ENCODE data around the gene SGSH.
A peak's percentile ranks its signal among the peaks of the same experiment; 100 is the strongest.

SGSH gene

DNA sequence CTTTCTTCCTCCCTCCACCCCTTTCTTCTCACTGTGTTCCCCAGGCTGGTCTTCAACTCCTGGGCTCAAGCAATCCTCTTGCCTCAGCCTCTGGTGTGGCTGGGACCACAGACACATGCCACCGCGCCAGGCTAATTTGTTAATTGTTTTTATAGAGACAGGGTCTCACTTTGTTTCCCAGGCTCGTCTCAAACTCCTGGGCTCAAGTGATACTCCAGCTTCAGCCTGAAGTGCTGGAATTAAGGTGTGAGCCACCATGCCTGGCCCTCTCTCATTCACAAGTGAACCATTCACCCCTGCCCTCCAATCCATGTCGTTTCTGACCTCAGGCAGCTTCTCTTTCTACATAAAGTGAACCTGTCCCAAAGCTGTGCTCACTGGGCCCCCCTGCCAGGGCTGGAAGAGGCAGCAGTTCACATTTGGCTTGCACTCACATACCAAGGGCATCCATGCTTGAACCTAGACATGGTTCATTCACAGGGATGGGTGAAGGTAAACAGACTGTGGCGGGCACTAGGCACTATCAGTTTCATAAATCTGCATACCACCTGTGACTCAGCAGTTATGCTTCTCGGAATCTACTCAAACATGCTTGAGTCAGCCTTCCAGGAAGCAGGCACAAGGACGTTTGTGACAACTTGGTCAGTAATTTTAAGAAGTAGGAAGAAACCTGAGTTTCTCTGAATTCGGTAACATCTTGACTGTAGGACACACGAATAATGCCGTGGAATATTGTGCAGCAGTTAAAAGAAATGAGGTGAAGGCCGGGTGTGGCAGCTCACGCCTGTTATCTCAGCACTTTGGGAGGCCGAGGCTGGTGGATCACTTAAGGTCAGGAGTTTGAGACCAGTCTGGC, 34.5 kb upstream of the SGSH start:
- H3K27me3 ChIP-seq (ENCODE audit: control insufficient read depth in 2 of 2, insufficient read depth in 2 of 2, low read length in 2 of 2), result no peaks in the 10 kb centered on the region
- peaks cover 12 to 19% of the 10 kb centered on the region in 2 donors for H3K4me1 ChIP-seq (ENCODE audit: control insufficient read depth in 2 of 2, insufficient read depth in 2 of 2, low read length in 2 of 2)
- peak overlapping the region; percentile 52 to 57 for H3K27ac ChIP-seq (ENCODE audit: low read depth in 2 of 2, low read length in 2 of 2)
- no peaks in the 10 kb centered on the region for H3K9me3 ChIP-seq (ENCODE audit: control insufficient read depth in 2 of 2, low read length in 2 of 2)
- no peak overlapping the region for H3K4me3 ChIP-seq (ENCODE audit: low read length in 2 of 2)
- H3K36me3 ChIP-seq (ENCODE audit: control insufficient read depth in 2 of 2, insufficient read depth in 2 of 2, low read length in 2 of 2), result no peaks in the 10 kb centered on the region
- H3K9ac ChIP-seq (ENCODE audit: low read depth in 1 of 2, low read length in 2 of 2), result no peak overlapping the region

DNA sequence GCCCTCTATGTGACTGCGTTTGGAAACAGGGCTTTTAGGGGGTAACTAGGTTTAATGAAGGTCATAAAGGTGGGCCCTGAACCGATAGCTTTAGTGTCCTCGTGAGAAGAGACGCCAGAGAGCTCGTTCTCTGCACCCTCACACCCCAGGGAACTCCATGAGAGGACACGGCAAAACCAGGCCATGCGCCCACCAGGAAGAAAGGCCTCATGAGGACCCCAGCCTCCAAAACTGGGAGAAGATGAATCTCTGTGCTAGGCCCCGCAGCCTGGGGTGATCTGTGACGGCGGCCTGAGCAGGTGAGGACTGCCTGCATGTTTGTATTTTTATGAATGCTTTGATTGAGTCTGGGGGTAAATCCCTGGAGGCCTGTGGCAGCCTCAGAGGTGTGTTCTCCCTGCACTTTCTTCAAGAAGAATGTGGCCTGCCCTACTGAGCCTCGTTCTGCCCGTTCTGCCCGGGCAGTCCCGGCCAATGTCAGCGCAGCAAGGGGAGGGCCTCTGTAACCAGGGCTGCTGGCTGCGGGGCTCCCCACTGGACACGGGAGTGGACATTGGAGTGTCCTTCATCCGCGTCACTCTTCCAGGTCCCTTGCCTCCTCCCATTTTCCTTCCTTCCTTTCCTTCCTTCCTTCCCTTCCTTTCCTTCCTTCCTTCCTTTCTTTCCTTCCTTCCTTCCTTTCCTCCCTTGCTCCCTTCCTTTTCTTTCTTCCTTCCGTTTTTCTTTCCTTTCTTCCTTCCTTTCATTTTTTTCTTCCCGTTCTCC, 33.7 kb upstream of the SGSH start:
- Histone ChIP-seq H3K9ac (ENCODE audit: low read depth in 1 of 2, low read length in 2 of 2) (no peak overlapping the region), H3K4me1 (ENCODE audit: control insufficient read depth in 2 of 2, insufficient read depth in 2 of 2, low read length in 2 of 2) (peaks cover 12 to 18% of the 10 kb centered on the region in 2 donors), H3K27me3 (ENCODE audit: control insufficient read depth in 2 of 2, insufficient read depth in 2 of 2, low read length in 2 of 2) (no peaks in the 10 kb centered on the region), H3K9me3 (ENCODE audit: control insufficient read depth in 2 of 2, low read length in 2 of 2) (no peaks in the 10 kb centered on the region), H3K36me3 (ENCODE audit: control insufficient read depth in 2 of 2, insufficient read depth in 2 of 2, low read length in 2 of 2) (no peaks in the 10 kb centered on the region), H3K4me3 (ENCODE audit: low read length in 2 of 2) (no peak overlapping the region), H3K27ac (ENCODE audit: low read depth in 2 of 2, low read length in 2 of 2) (peak overlapping the region in 1 of 2 donors; percentile 52)

GRCh38 chr17:80252871-80253270, 32.7 kb upstream of the SGSH start:
- no peak overlapping the region for H3K27ac ChIP-seq (ENCODE audit: low read depth in 2 of 2, low read length in 2 of 2)
- H3K9me3 ChIP-seq (ENCODE audit: control insufficient read depth in 2 of 2, low read length in 2 of 2), result no peaks in the 10 kb centered on the region
- H3K4me3 ChIP-seq (ENCODE audit: low read length in 2 of 2), result no peak overlapping the region
- H3K36me3 ChIP-seq (ENCODE audit: control insufficient read depth in 2 of 2, insufficient read depth in 2 of 2, low read length in 2 of 2), result peaks cover 0 to 2% of the 10 kb centered on the region in 2 donors
- H3K4me1 ChIP-seq (ENCODE audit: control insufficient read depth in 2 of 2, insufficient read depth in 2 of 2, low read length in 2 of 2), result peaks cover 12% of the 10 kb centered on the region in 2 donors
- no peaks in the 10 kb centered on the region for H3K27me3 ChIP-seq (ENCODE audit: control insufficient read depth in 2 of 2, insufficient read depth in 2 of 2, low read length in 2 of 2)
- no peak overlapping the region for H3K9ac ChIP-seq (ENCODE audit: low read depth in 1 of 2, low read length in 2 of 2)

GRCh38 chr17:80251966-80252365, 31.8 kb upstream of the SGSH start:
- peaks cover 0 to 2% of the 10 kb centered on the region in 2 donors for H3K36me3 ChIP-seq (ENCODE audit: control insufficient read depth in 2 of 2, insufficient read depth in 2 of 2, low read length in 2 of 2)
- no peaks in the 10 kb centered on the region for H3K9me3 ChIP-seq (ENCODE audit: control insufficient read depth in 2 of 2, low read length in 2 of 2)
- no peak overlapping the region for H3K27ac ChIP-seq (ENCODE audit: low read depth in 2 of 2, low read length in 2 of 2)
- no peak overlapping the region for H3K4me3 ChIP-seq (ENCODE audit: low read length in 2 of 2)
- no peaks in the 10 kb centered on the region for H3K27me3 ChIP-seq (ENCODE audit: control insufficient read depth in 2 of 2, insufficient read depth in 2 of 2, low read length in 2 of 2)
- peaks cover 6 to 8% of the 10 kb centered on the region in 2 donors for H3K4me1 ChIP-seq (ENCODE audit: control insufficient read depth in 2 of 2, insufficient read depth in 2 of 2, low read length in 2 of 2)
- H3K9ac ChIP-seq (ENCODE audit: low read depth in 1 of 2, low read length in 2 of 2), result no peak overlapping the region

- no peak overlapping the region for H3K4me3 ChIP-seq (ENCODE audit: low read length in 2 of 2)
- H3K27me3 ChIP-seq (ENCODE audit: control insufficient read depth in 2 of 2, insufficient read depth in 2 of 2, low read length in 2 of 2), result no peaks in the 10 kb centered on the region
- no peak overlapping the region for H3K27ac ChIP-seq (ENCODE audit: low read depth in 2 of 2, low read length in 2 of 2)
- H3K4me1 ChIP-seq (ENCODE audit: control insufficient read depth in 2 of 2, insufficient read depth in 2 of 2, low read length in 2 of 2), result no peaks in the 10 kb centered on the region
- H3K9me3 ChIP-seq (ENCODE audit: control insufficient read depth in 2 of 2, low read length in 2 of 2), result no peaks in the 10 kb centered on the region
- H3K9ac ChIP-seq (ENCODE audit: low read depth in 1 of 2, low read length in 2 of 2), result no peak overlapping the region
- H3K36me3 ChIP-seq (ENCODE audit: control insufficient read depth in 2 of 2, insufficient read depth in 2 of 2, low read length in 2 of 2), result peaks cover 3 to 5% of the 10 kb centered on the region in 2 donors
Measured at GRCh38 chr17:80248894-80249710, 29.0 kb upstream of the SGSH start.

GRCh38 chr17:80248001-80248893, 28.1 kb upstream of the SGSH start:
- H3K9me3 ChIP-seq (ENCODE audit: control insufficient read depth in 2 of 2, low read length in 2 of 2), result no peaks in the 10 kb centered on the region
- H3K27me3 ChIP-seq (ENCODE audit: control insufficient read depth in 2 of 2, insufficient read depth in 2 of 2, low read length in 2 of 2), result no peaks in the 10 kb centered on the region
- no peak overlapping the region for H3K27ac ChIP-seq (ENCODE audit: low read depth in 2 of 2, low read length in 2 of 2)
- H3K4me3 ChIP-seq (ENCODE audit: low read length in 2 of 2), result no peak overlapping the region
- H3K9ac ChIP-seq (ENCODE audit: low read depth in 1 of 2, low read length in 2 of 2), result no peak overlapping the region
- peaks cover 3 to 5% of the 10 kb centered on the region in 2 donors for H3K36me3 ChIP-seq (ENCODE audit: control insufficient read depth in 2 of 2, insufficient read depth in 2 of 2, low read length in 2 of 2)
- no peaks in the 10 kb centered on the region for H3K4me1 ChIP-seq (ENCODE audit: control insufficient read depth in 2 of 2, insufficient read depth in 2 of 2, low read length in 2 of 2)

DNA sequence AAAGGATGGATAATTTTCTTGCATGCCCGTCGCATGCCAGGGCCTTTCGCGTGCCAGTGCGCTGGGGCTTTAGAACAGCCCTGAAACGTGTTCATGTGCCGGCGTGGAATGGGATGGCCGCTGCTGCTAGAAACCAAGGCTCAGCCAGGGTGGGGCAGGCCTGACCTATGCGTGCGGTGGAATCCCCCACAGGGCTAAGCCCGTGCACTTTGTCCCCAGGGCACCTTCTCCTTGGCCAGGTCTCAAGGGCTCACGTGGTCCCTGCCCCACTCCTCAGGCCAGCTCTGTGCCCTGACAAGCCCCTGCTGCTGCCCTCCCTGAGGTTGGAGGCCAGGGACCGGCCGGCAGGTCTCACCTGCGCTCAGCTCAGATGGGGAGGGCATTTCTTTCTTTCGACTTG, 27.4 kb upstream of the SGSH start:
- Histone ChIP-seq H3K4me1 (ENCODE audit: control insufficient read depth in 2 of 2, insufficient read depth in 2 of 2, low read length in 2 of 2) (no peaks in the 10 kb centered on the region), H3K4me3 (ENCODE audit: low read length in 2 of 2) (no peak overlapping the region), H3K27ac (ENCODE audit: low read depth in 2 of 2, low read length in 2 of 2) (no peak overlapping the region), H3K9ac (ENCODE audit: low read depth in 1 of 2, low read length in 2 of 2) (no peak overlapping the region), H3K9me3 (ENCODE audit: control insufficient read depth in 2 of 2, low read length in 2 of 2) (no peaks in the 10 kb centered on the region), H3K36me3 (ENCODE audit: control insufficient read depth in 2 of 2, insufficient read depth in 2 of 2, low read length in 2 of 2) (peaks cover 3 to 5% of the 10 kb centered on the region in 2 donors), H3K27me3 (ENCODE audit: control insufficient read depth in 2 of 2, insufficient read depth in 2 of 2, low read length in 2 of 2) (no peaks in the 10 kb centered on the region)

- Histone ChIP-seq H3K36me3 (ENCODE audit: control insufficient read depth in 2 of 2, insufficient read depth in 2 of 2, low read length in 2 of 2) (peaks cover 3 to 10% of the 10 kb centered on the region in 2 donors), H3K27ac (ENCODE audit: low read depth in 2 of 2, low read length in 2 of 2) (no peak overlapping the region), H3K9me3 (ENCODE audit: control insufficient read depth in 2 of 2, low read length in 2 of 2) (no peaks in the 10 kb centered on the region), H3K4me3 (ENCODE audit: low read length in 2 of 2) (no peak overlapping the region), H3K4me1 (ENCODE audit: control insufficient read depth in 2 of 2, insufficient read depth in 2 of 2, low read length in 2 of 2) (no peaks in the 10 kb centered on the region), H3K27me3 (ENCODE audit: control insufficient read depth in 2 of 2, insufficient read depth in 2 of 2, low read length in 2 of 2) (no peaks in the 10 kb centered on the region), H3K9ac (ENCODE audit: low read depth in 1 of 2, low read length in 2 of 2) (no peak overlapping the region)
Measured at GRCh38 chr17:80246726-80247125, 26.6 kb upstream of the SGSH start.

DNA sequence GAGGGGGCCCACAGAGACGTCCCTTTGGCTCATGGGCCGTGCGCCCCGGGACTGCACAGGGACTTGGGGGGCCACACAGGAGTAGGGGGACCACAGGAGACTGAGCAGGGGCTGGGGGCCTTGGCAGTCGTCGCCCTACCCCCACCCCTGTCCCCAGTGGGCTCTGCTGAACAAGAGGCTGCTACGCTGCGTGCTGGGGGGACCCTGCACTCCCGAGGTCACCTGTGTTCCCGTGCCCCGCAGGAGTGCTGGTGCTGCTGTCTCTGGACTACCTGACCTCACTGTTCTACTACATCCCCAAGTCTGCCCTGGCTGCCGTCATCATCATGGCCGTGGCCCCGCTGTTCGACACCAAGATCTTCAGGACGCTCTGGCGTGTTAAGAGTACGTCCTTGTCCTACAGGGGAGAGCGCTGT, 26.1 kb upstream of the SGSH start:
- H3K4me3 ChIP-seq (ENCODE audit: low read length in 2 of 2), result no peak overlapping the region
- no peak overlapping the region for H3K27ac ChIP-seq (ENCODE audit: low read depth in 2 of 2, low read length in 2 of 2)
- no peaks in the 10 kb centered on the region for H3K4me1 ChIP-seq (ENCODE audit: control insufficient read depth in 2 of 2, insufficient read depth in 2 of 2, low read length in 2 of 2)
- no peak overlapping the region for H3K9ac ChIP-seq (ENCODE audit: low read depth in 1 of 2, low read length in 2 of 2)
- peaks cover 3 to 10% of the 10 kb centered on the region in 2 donors for H3K36me3 ChIP-seq (ENCODE audit: control insufficient read depth in 2 of 2, insufficient read depth in 2 of 2, low read length in 2 of 2)
- no peaks in the 10 kb centered on the region for H3K9me3 ChIP-seq (ENCODE audit: control insufficient read depth in 2 of 2, low read length in 2 of 2)
- no peaks in the 10 kb centered on the region for H3K27me3 ChIP-seq (ENCODE audit: control insufficient read depth in 2 of 2, insufficient read depth in 2 of 2, low read length in 2 of 2)

Measured in mucosa of rectum (tissue), 2 donors.